HepG2 (cell line): ENCODE results near the gene RAB40A. TPM values are rescaled to one million over a fixed set of nuclear protein-coding genes. Genes with fewer than 3 reads are reported as not detected.

Source experiments
- ATAC-seq: fragments of 200-7000 bp; cut with Tn5 transposase; 3 replicates; pipeline ENCODE4 v1.9.1; 2020; ENCODE audit warnings: mild to moderate bottlenecking, moderate library complexity
- Bru-seq: library from RNA; stranded (reverse); fragments of 400-500 nt; gene quantifications from one replicate; lab custom pipeline; 2021; lab: Mats Ljungman, UMichigan
- BruChase-seq, 2 experiments: library from RNA; stranded (reverse); fragments of 400-500 nt; gene quantifications; one replicate each; lab custom pipeline; 2021; lab: Mats Ljungman, UMichigan
- BruUV-seq: library from RNA; stranded (reverse); fragments of 400-500 nt; replicated peaks from 2 replicates; lab custom pipeline; 2021; lab: Mats Ljungman, UMichigan
- CTCF ChIA-PET: fragments of 300-600 bp; formaldehyde crosslinking; extraction: SDS; loops from one replicate; lab custom pipeline; 2021; ENCODE audit warnings: low total read pairs, inconsistent platforms, low intra/inter-chr PET ratio; lab: Yijun Ruan, JAX
- POLR2A ChIA-PET: fragments of 350-600 bp; sonication (Branson Sonifier 250); formaldehyde crosslinking; loops from one replicate; lab custom pipeline; 2020; ENCODE audit warnings: antibody characterized with exemption, inconsistent platforms; lab: Yijun Ruan, JAX
- DNase-seq: peaks from one replicate; pipeline ENCODE4 v3.0.0-alpha.2; 2015; ENCODE audit warnings: low spot score
- FAIRE-seq: peaks from 3 replicates; lab custom pipeline; 2011; peaks lifted over from hg19 to GRCh38; lab: Jason Lieb, UNC
- H2AFZ ChIP-seq: one replicate; pipeline ENCODE4 v1.6.1; 2011; ENCODE audit warnings: low read length, inconsistent platforms
- H3K27ac ChIP-seq: fragments of 300-600 bp; 3 replicates; pipeline ENCODE4 v1.8.0; 2011; ENCODE audit warnings: mixed run types, mild to moderate bottlenecking, mixed read lengths, low read length, inconsistent platforms; ENCODE audit not compliant: insufficient read depth; ENCODE audit errors: extremely low read length
- H3K27me3 ChIP-seq, 2 experiments: fragments of 200-600 bp in 1 of 2; 2 replicates in 1 of 2; 3 replicates in 1 of 2; pipeline versions ENCODE4 v1.6.0 to v1.8.0; 2011; ENCODE audit warnings: low read length in 2 of 2, mild to moderate bottlenecking in 2 of 2, moderate library complexity in 2 of 2, inconsistent platforms in 1 of 2; ENCODE audit not compliant: insufficient read depth in 2 of 2, control insufficient read depth in 1 of 2
- H3K36me3 ChIP-seq, 2 experiments: fragments of 200-600 bp in 1 of 2; replicated peaks in 1 of 2; 2 replicates in 1 of 2; 3 replicates in 1 of 2; pipeline versions ENCODE4 v1.5.1 to v1.8.0; 2011; ENCODE audit warnings: low read length in 2 of 2, inconsistent platforms in 1 of 2; ENCODE audit not compliant: insufficient read depth in 2 of 2, control insufficient read depth in 1 of 2
- H3K4me1 ChIP-seq: 2 replicates; pipeline ENCODE4 v1.5.1; 2012; ENCODE audit warnings: low read length, inconsistent platforms; ENCODE audit not compliant: insufficient read depth
- H3K4me2 ChIP-seq: 2 replicates; pipeline ENCODE4 v1.6.0; 2011; ENCODE audit warnings: low read depth, low read length, inconsistent platforms
- H3K4me3 ChIP-seq, 3 experiments: fragments of 200-600 bp in 1 of 3; sonication (generic), shearing (Covaris generic) in 1 of 3; replicated peaks in 1 of 3; 2 replicates each; pipeline ENCODE4 v1.5.1; 2011 to 2016; ENCODE audit warnings: low read length in 3 of 3, inconsistent platforms in 2 of 3, low read depth in 2 of 3, mild to moderate bottlenecking in 2 of 3, control low read depth in 1 of 3, mixed read lengths in 1 of 3; ENCODE audit not compliant: insufficient read depth in 1 of 3
- H3K79me2 ChIP-seq: one replicate; pipeline ENCODE4 v1.6.1; 2011; ENCODE audit warnings: low read length, inconsistent platforms; ENCODE audit not compliant: insufficient read depth
- H3K9ac ChIP-seq: 2 replicates; pipeline ENCODE4 v1.6.0; 2011; ENCODE audit warnings: mild to moderate bottlenecking, low read depth, low read length, inconsistent platforms; ENCODE audit not compliant: insufficient read depth
- H3K9me3 ChIP-seq: 2 replicates; pipeline ENCODE4 v1.5.1; 2012; ENCODE audit warnings: mild to moderate bottlenecking, low read length
- H4K20me1 ChIP-seq: 2 replicates; pipeline ENCODE4 v1.6.0; 2011; ENCODE audit warnings: inconsistent platforms, mild to moderate bottlenecking, low read length, moderate library complexity; ENCODE audit not compliant: insufficient read depth
- HHEX ChIP-seq: IDR thresholded peaks from 2 replicates; pipeline ENCODE4 v1.6.1; 2016; ENCODE audit warnings: control low read depth
- HNF4G ChIP-seq, 2 experiments: sonication (generic) in 1 of 2; formaldehyde crosslinking in 1 of 2; IDR thresholded peaks; 2 replicates each; pipeline versions ENCODE4 v1.4.0 to v1.6.1; 2011 to 2020; ENCODE audit warnings: borderline replicate concordance in 2 of 2, low read depth in 2 of 2, mild to moderate bottlenecking in 2 of 2, low read length in 1 of 2, missing genetic modification reagents in 1 of 2, moderate library complexity in 1 of 2
- MBD4 ChIP-seq: IDR thresholded peaks from 2 replicates; pipeline ENCODE4 v1.6.1; 2012; ENCODE audit warnings: low read length, inconsistent platforms, borderline replicate concordance
- NFATC3 ChIP-seq: sonication (generic); formaldehyde crosslinking; IDR thresholded peaks from 2 replicates; pipeline ENCODE4 v1.5.1; 2020; ENCODE audit warnings: mild to moderate bottlenecking, missing genetic modification reagents
- NR3C1 ChIP-seq: sonication (generic); formaldehyde crosslinking; IDR thresholded peaks from 2 replicates; pipeline ENCODE4 v1.4.0; 2020; ENCODE audit warnings: missing genetic modification reagents
- PRPF4 ChIP-seq: fragments of 200-400 bp; formaldehyde crosslinking; IDR thresholded peaks from 2 replicates; pipeline ENCODE4 v1.6.1; 2016; ENCODE audit warnings: low read length, low read depth; ENCODE audit not compliant: poor library complexity, severe bottlenecking
- SAP130 ChIP-seq: IDR thresholded peaks from 2 replicates; pipeline ENCODE4 v1.6.1; 2016; ENCODE audit warnings: low read depth
- SRSF4 ChIP-seq: fragments of 200-400 bp; formaldehyde crosslinking; IDR thresholded peaks from one replicate; pipeline ENCODE4 v1.6.1; 2018; ENCODE audit warnings: mild to moderate bottlenecking, low read depth, low read length, moderate library complexity; ENCODE audit not compliant: poor library complexity, severe bottlenecking
- U2AF1 ChIP-seq: fragments of 200-400 bp; formaldehyde crosslinking; optimal IDR thresholded peaks from 2 replicates; pipeline ENCODE3; 2017; ENCODE audit warnings: mild to moderate bottlenecking, low read depth, low read length
- ZNF557 ChIP-seq: sonication (generic); formaldehyde crosslinking; IDR thresholded peaks from 2 replicates; pipeline ENCODE4 v1.4.0; 2020; ENCODE audit warnings: missing genetic modification reagents
- ZNF580 ChIP-seq: IDR thresholded peaks from 2 replicates; pipeline ENCODE4 v1.6.1; 2016; ENCODE audit warnings: low read depth, borderline replicate concordance
- ZNF598 ChIP-seq: sonication (generic); formaldehyde crosslinking; IDR thresholded peaks from 2 replicates; pipeline ENCODE4 v1.5.1; 2020; ENCODE audit warnings: mild to moderate bottlenecking, missing genetic modification reagents, borderline replicate concordance
- ZNF775 ChIP-seq: sonication (generic); formaldehyde crosslinking; IDR thresholded peaks from 2 replicates; pipeline ENCODE4 v1.4.0; 2020; ENCODE audit warnings: missing genetic modification reagents, mild to moderate bottlenecking, moderate library complexity, borderline replicate concordance
- ZNF800 ChIP-seq: sonication (generic); formaldehyde crosslinking; IDR thresholded peaks from 2 replicates; pipeline ENCODE4 v1.4.0; 2020; ENCODE audit warnings: missing genetic modification reagents
- WGBS: methylation state at CpG from one replicate; pipeline ENCODE4 v1.1.6; 2017; ENCODE audit warnings: low lambda C conversion rate; 5-methylcytosine and 5-hydroxymethylcytosine counted together
- in situ Hi-C: cut with HindIII; loops from 2 replicates; pipeline ENCODE4 v1.10.0; 2017; ENCODE audit warnings: low pct_unique_long_range_greater_than_20kb; ENCODE audit not compliant: extremely low pct_ligation_motif_present
- intact Hi-C: fragments of 100-400 bp; cut with micrococcal nuclease; formaldehyde crosslinking; loops from one replicate; pipeline ENCODE4 v1.10.0; 2022; ENCODE audit not compliant: unreplicated experiment
- long read RNA-seq, 2 experiments: library from RNA in 1 of 2; library from polyadenylated mRNA in 1 of 2; stranded (forward) in 1 of 2; unstranded in 1 of 2; transcript quantifications; one replicate each; pipeline ENCODE4 v2.0.0, GENCODE V29; 2019 to 2022
- polyA minus RNA-seq, 3 experiments: library from RNA; depleted of rRNA, polyadenylated mRNA; stranded (reverse); fragments of >200 nt; gene quantifications; 2 replicates each; pipeline ENCODE4 v1.2.3, GENCODE V29; 2011; ENCODE audit warnings: low replicate concordance in 1 of 3
- polyA plus RNA-seq, 8 experiments: library from polyadenylated mRNA; depleted of rRNA in 3 of 8; stranded (reverse) in 7 of 8; unstranded in 1 of 8; fragments of >200 nt; fragmentation: Illumina TruSeq in 4 of 8; extraction: Trizol in 4 of 8; gene quantifications; 2 replicates each; pipeline versions ENCODE4 v1.2.1 to v1.2.3, GENCODE V29; 2011 to 2016; ENCODE audit warnings: low read depth in 4 of 8, missing spikeins in 1 of 8, mixed read lengths in 1 of 8; ENCODE audit not compliant: insufficient read depth in 1 of 8
- total RNA-seq, 5 experiments: library from RNA; depleted of rRNA; stranded (reverse); fragments of >200 nt; fragmentation: Illumina TruSeq; extraction: Trizol; gene quantifications; 2 replicates each; pipeline ENCODE4 v1.2.3, GENCODE V29; 2016; ENCODE audit warnings: low read depth in 1 of 5

RAB40A gene
- total RNA-seq (2016; rRNA removed; fragmentation: Illumina TruSeq; extraction: Trizol): not detected in 2 replicates
- not detected in 2 replicates for total RNA-seq (2016; cell fraction: cytosol; rRNA removed; fragmentation: Illumina TruSeq; extraction: Trizol; ENCODE audit: low read depth)
- not detected in 2 replicates for total RNA-seq (2016; cell fraction: insoluble cytoplasmic fraction; rRNA removed; fragmentation: Illumina TruSeq; extraction: Trizol)
- total RNA-seq (2016; cell fraction: membrane; rRNA removed; fragmentation: Illumina TruSeq; extraction: Trizol): not detected in 2 replicates
- total RNA-seq (2016; cell fraction: nucleus; rRNA removed; fragmentation: Illumina TruSeq; extraction: Trizol): not detected in 2 replicates
- polyA plus RNA-seq (2011; rRNA removed): 0.08 and 0.11 TPM in 2 replicates
- polyA plus RNA-seq (2011; cell fraction: cytosol; rRNA removed): 0.04 and 0.05 TPM in 2 replicates
- polyA plus RNA-seq (2011; cell fraction: nucleus; rRNA removed): 0.40 and 0.80 TPM in 2 replicates
- 0.07 and 0.17 TPM in 2 replicates for polyA plus RNA-seq (2012)
- not detected in 2 replicates for polyA plus RNA-seq (2016; cell fraction: cytosol; fragmentation: Illumina TruSeq; extraction: Trizol; ENCODE audit: low read depth)
- not detected in 2 replicates for polyA plus RNA-seq (2016; cell fraction: insoluble cytoplasmic fraction; fragmentation: Illumina TruSeq; extraction: Trizol; ENCODE audit: low read depth)
- polyA plus RNA-seq (2016; cell fraction: membrane; fragmentation: Illumina TruSeq; extraction: Trizol; ENCODE audit: low read depth): not detected in 2 replicates
- not detected in 2 replicates for polyA plus RNA-seq (2016; cell fraction: nucleus; fragmentation: Illumina TruSeq; extraction: Trizol; ENCODE audit: insufficient read depth, low read depth)
- polyA minus RNA-seq (2011; rRNA and poly(A)+ RNA removed; ENCODE audit: low replicate concordance): 0.05 and 0.18 TPM in 2 replicates
- polyA minus RNA-seq (2011; cell fraction: cytosol; rRNA and poly(A)+ RNA removed): not detected in 2 replicates
- 0.50 and 0.77 TPM in 2 replicates for polyA minus RNA-seq (2011; cell fraction: nucleus; rRNA and poly(A)+ RNA removed)
- Bru-seq, nascent RNA: percentile 21 among the genes with signal in this experiment
- BruChase-seq, experiment 1, labeled RNA remaining after a 6-hour chase: percentile 21 among the genes with signal in this experiment
- percentile 30 among the genes with signal in this experiment for BruChase-seq, experiment 2, labeled RNA remaining after a 2-hour chase
- long read RNA-seq, experiment 1: 0 reads
- long read RNA-seq, experiment 2: 0 reads

GRCh38 chrX:103519389-103519788 is at the start of gene RAB40A:
Gene RAB40A (minus strand): TSS chrX:103519489. CDS start chrX:103500756, 18,733 bp downstream.
- intact Hi-C loops (no loop called here), in situ Hi-C loops (no loop called here)
- Histone ChIP-seq H4K20me1 (no peaks in the 10 kb centered on the region), H3K27ac (no peak within 1 kb of the TSS), H3K4me1 (no peaks in the 10 kb centered on the region), H3K4me3 (no peak within 1 kb of the TSS), H2AFZ (no peak within 1 kb of the TSS), H3K27me3 (no peaks in the 10 kb centered on the region), H3K36me3 (no peaks in the 10 kb centered on the region), H3K9ac (no peak within 1 kb of the TSS), H3K9me3 (no peaks in the 10 kb centered on the region), H3K79me2 (no peaks in the 10 kb centered on the region), H3K4me2 (no peak within 1 kb of the TSS)
- POLR2A ChIA-PET: no interaction called here
- no peak for ATAC-seq
- BruUV-seq: no TSS peak
- 13% methylated on average over 2 of the region's 2 CpGs for WGBS
- no peak for DNase-seq
- FAIRE-seq: no peak
- no peak for TF ChIP-seq SAP130 (CRISPR knock-in tag)
- no peak for TF ChIP-seq ZNF557 (CRISPR knock-in tag)
- no peak for TF ChIP-seq ZNF800 (CRISPR knock-in tag)
- no peak for TF ChIP-seq ZNF580 (CRISPR knock-in tag)
- no peak for TF ChIP-seq PRPF4
- TF ChIP-seq NFATC3 (CRISPR knock-in tag): no peak
- TF ChIP-seq HHEX (CRISPR knock-in tag): no peak
- no peak for TF ChIP-seq ZNF775
- TF ChIP-seq NR3C1 (CRISPR knock-in tag): no peak
- TF ChIP-seq SRSF4: no peak
- no peak for TF ChIP-seq ZNF598 (CRISPR knock-in tag)
- TF ChIP-seq MBD4: no peak
- no peak for TF ChIP-seq HNF4G (IDR thresholded peaks at IDR 0.05; ENCODE audit: borderline replicate concordance, low read depth, low read length)
- TF ChIP-seq HNF4G (CRISPR knock-in tag; IDR thresholded peaks at IDR 0.05; ENCODE audit: borderline replicate concordance, low read depth): no peak
- TF ChIP-seq U2AF1: no peak
- CTCF ChIA-PET: no interaction called here
